Stimulated activated CD4-positive, alpha-beta T cell treated with anti-CD3 and anti-CD28 coated beads, Interleukin-1b, Interleukin-23, amount 100 ng/mL, for 48 hours (primary cell): ENCODE results near the gene BBLN.
"Not testable (repeated sequence)": the region's sequence is repeated elsewhere in the genome, so short reads cannot be mapped to it uniquely, and the experiment has no call there.

Source experiments
- DNase-seq: peaks from one replicate; pipeline ENCODE4 v3.0.0-alpha.2; 2020

The BBLN gene

GRCh38 chr9:128124873-128125579 is 35.0 kb upstream of the BBLN start:
- DNase-seq: peak; percentile 40

DNA sequence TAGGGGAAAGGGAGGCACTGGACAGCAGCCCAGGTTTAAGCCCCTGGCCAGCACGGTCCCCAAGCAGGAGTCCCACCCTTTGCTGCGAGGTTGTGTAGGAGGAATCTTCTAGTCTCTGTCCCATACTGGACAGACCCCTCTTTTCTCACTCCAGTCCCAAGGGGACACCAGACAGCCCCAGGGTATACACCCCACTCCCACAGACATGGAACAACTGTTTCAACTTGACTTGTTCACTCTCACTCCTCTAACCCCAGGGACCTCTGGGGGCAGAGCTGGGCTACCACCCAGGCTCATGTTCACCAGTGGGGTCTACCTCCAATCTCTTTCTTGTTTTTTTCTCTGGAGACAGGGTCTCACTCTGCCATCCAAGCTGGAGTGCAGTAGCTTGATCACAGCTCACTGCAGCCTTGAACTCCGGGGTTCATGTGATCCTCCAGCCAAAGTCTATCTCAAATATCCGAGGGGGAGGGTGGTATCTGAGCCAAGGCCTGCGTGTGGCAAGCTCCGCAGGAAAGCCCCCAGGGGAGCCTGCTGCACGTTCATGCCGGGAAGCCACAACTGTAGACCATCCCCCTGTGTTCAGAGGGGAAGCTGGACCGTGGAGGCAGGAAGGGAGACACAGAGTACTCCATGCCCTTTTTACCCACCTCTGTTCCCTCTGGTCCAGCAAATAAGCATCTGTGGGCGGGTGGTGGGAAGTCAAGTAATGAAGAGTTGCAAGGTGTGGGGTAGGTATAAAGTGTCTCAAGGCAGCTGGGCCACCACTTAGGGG is 34.3 kb upstream of the BBLN start:
- no peak for DNase-seq

DNA sequence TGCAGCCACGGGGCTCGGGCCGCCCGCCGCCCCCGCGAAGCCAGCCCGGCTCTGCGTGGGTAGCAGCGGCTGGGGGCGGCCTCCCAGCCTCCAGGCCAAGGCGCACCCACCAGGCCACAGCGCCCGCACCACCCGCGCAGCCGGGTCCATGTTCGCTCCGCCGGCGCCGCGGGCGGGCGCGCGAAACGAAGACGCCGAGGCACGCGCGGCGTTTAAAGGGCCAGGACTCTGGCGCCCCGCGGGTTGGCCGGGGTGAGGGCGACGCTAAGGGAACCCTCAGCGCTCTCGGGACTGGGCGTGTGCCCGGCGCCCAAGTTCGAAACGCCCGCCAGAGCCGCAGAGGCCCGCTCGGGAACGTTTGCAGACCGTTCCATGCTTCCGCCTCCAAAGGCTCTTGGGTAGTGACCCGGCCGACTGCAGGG is 32.5 kb upstream of the BBLN start, which contains the start of gene PTGES2:
Gene PTGES2 (minus strand): TSS at position 162 of the 422 bp plus-strand sequence. CDS start 12 bp downstream, at position 150.
- peak; percentile 75 for DNase-seq

DNA sequence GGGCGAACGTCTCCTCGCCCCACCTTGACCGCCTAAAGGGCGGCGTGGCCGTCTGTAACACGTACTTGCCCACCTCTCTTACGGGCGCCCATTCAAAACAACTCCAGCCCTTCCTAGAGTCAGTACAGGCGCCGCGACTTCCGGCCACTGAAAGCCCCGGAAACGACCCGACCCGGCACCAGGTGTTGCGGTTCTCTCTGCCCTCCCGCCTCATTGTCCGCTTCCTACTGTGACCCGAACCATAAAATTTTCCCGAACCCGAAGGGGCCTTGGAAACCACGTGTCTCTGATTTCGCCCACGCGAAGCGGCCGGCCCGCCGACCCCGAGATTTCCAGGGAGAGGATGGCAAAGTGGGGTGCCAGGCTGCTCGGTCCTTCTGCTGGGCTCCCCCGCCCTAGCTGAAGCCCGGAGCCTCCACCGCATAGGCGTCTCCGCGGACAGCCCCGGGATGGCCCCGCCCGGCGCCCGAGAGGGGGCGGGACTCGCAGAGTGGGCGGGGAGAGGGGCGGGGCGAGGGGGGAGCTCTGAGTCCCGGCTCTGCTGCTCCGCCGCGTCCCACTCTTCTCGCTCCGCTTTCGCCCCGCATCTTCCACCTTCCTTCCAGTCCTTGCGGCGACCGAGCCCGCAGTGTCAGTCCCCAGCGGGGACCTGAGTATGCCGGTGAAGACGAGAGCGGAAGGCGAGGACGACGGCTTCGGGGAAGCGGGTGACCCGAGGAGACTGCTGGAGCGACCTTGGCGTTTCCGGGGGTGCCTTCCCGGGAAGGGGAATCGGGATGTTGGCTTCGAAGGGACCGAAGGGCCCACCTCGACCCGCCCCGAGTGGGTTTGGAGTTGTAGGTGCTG is 31.9 kb upstream of the BBLN start:
- peak; percentile 84 for DNase-seq

- DNase-seq: no peak
These were observed 31.1 kb upstream of the BBLN start for GRCh38 chr9:128128836-128129590.

GRCh38 chr9:128129976-128130590 is 30.0 kb upstream of the BBLN start:
- peak; percentile 52 for DNase-seq

DNA sequence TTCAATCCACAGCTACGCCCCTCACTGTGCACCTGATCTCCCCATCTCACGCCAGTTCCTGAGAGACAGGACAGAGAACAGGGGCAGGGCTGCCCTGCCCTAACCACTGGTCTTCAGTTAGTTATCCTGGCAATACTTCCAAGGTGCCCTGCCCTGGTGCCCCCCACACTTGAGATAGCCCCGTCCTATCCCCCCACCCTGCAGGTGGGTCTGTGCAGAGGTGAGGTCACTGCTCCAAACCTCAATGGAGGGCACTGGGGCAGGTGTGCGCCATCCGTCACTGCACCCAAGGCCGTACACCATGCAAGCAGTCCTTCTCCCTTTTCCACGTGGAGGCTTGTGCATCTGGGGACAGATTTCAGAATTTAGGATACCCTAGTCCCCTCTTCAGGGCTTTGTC is 29.4 kb upstream of the BBLN start:
- not testable (repeated sequence) for DNase-seq

DNA sequence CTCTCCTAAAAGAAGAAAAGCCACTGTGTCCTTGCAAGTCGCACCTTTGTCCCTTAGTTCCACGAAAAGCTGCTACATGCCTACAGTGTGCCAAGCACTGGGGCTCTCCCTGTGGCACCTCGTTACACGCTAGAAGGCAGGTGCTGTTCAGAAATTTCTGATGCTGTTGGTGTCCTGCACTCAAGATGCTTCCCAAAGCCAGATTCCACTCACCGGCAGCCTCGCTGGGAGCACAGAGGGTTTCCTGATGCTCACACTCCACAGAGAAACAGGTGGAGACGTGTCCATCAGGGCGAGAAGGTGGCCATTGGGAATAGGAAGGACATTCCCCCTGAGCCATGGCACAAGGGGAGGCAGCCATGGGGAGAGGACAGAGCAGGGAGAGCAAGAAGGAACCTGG is 28.7 kb upstream of the BBLN start:
- not testable (repeated sequence) for DNase-seq

GRCh38 chr9:128132139-128132538 is 27.9 kb upstream of the BBLN start:
- not testable (repeated sequence) for DNase-seq

- not testable (repeated sequence) for DNase-seq
These were observed 24.5 kb upstream of the BBLN start for GRCh38 chr9:128135561-128135960.

- DNase-seq: no peak
These were observed 23.0 kb upstream of the BBLN start for GRCh38 chr9:128136816-128137793.

DNA sequence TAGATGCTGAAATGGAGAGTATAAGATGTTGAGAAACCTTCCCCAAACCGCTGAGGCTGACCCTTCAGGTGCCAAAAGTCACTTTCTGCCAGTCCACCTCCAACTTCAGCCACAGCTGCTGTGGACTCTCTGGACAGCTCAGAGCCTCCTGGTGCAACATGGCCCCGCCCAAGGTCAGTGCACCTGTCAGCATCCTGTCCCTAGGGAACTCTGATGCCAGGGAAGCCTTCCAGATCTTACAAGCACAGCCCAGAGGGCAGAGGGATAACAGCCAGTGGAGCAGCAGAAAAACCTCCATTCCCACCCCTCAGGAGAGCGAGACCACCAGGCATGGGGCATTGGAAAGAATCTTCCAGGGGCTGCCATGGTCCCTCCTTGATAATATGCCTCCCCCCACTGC is 22.1 kb upstream of the BBLN start:
- no peak for DNase-seq

GRCh38 chr9:128139621-128140020 is 20.4 kb upstream of the BBLN start:
- no peak for DNase-seq

DNA sequence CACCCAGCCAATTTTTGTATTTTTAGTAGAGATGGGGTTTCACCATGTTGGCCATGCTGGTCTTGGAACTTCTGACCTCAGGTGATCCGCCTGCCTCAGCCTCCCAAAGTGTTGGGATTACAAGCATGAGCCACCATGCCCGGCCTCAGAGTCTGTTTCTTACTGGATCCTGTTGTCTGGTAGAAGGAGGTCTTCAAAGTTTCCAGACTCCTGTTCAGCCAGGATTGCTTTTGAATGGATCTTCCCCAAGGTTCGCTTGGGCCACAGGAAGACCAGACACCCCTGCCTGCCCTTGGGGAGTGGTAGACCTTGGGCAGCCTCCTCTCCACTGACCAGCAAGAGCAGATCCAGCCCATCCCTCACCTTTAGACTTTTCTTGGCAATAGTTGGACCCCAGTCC is 18.5 kb upstream of the BBLN start:
- no peak for DNase-seq

- DNase-seq: no peak
These were observed 18.0 kb upstream of the BBLN start for GRCh38 chr9:128142061-128142460.

- DNase-seq: no peak
These were observed 17.5 kb upstream of the BBLN start for GRCh38 chr9:128142596-128142995.

DNA sequence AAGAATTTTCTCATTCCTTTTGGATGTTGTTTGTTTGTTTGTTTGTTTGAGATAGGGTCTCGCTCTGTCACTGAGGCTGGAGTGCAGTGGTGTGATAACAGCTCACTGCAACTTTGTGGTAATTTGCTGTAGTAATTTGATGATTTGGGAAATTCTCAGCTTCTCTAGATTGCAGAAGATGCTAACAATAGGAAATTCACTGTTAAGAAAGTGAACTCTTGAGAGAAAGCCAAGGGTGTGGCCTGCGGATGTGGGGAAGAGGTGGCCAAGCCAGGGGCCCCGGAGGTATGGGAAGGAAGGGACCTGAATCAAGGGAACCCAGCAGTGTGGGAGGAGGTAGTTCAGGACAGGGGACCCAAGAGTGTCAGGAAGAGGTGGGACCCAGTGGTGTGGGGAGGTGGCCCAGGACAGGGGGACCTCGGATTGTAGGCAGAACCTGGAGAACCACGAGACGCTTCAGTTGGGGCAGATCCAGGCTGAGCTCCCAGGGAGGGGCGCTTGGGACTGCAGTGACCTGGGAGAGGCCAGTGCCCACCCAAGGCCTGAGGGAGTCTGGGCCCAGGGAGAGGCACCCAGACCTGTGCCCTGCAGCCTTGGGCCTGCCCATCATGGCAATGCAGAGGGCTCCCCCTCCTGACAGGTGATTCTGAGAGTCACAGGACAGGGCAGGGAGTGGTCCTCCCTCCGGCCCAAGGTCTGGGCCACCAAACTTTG is 16.4 kb upstream of the BBLN start:
- DNase-seq: no peak

DNA sequence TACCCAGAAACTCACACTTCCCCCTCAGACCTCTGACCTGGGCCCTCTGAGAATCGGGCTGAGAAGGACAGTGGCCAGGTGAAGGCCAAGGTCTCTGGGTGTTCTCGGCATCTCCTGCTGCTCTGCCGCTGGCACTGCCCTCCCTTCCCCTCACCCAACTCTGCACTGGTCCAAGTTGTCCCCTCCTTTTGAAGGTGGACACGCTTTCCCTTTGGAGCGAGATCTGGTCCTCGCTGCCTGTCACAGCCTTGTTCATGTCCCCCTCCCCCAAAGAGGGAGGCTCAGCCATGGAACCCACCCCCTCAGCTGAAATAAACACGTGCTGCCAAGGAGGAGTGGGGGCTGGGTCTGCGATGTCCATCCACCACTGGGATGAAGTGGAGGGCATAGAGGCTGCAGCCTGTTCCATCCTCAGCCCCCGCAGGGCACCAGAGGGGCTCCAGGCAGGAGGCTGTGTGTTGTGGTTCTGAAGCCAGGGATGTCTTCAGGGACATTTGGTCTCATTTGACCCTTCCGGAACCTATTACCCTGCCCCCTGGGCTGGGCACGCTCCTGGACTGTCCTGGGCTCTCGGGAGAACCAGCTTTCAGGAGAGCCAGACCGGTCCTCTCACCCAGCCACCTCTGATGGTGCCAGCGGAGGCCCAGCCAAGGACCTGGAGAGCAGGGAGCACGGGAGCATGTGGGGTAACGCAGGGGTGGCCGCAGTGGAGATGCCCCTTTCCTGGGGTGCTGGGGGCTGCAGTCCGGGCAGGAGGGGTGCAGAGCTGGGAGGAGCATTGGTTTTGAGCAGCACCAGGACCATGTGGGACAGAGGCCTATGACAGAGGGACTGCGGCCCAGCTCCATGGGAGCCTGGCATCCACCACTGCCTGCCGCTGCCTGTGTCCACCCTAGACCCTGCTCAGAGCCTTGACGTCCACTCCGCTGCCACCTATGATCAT is 15.6 kb upstream of the BBLN start:
- no peak for DNase-seq

- no peak for DNase-seq
These were observed 14.5 kb upstream of the BBLN start for GRCh38 chr9:128145536-128145935.
